Measurements from ENCODE around the gene PLSCR5. TPM values are rescaled to one million over a fixed set of nuclear protein-coding genes. Genes with fewer than 3 reads are reported as not detected.

The PLSCR5 gene
- total and polyA plus RNA-seq, 4 donors: not detected

- ATAC-seq (ENCODE audit: low FRiP score): no peak
- no peak overlapping the region for H3K27ac ChIP-seq (ENCODE audit: low read depth in 1 of 2, low read length in 2 of 2)
- intact Hi-C loops (cut with DNase I): loop anchor here (10.0 kb wide), 2 partner anchors 239 to 369 kb away; no protein-coding TSS in a partner anchor
- WGBS, 2 donors: 72 to 79% methylated on average over 1 of the region's 1 CpG
- H3K4me3 ChIP-seq (ENCODE audit: low read length in 2 of 2): no peak overlapping the region
- no peaks in the 10 kb centered on the region for H3K36me3 ChIP-seq (ENCODE audit: control insufficient read depth in 1 of 2, insufficient read depth in 2 of 2, low read length in 1 of 2)
- H3K27me3 ChIP-seq (ENCODE audit: control insufficient read depth in 1 of 2, insufficient read depth in 2 of 2, low read length in 1 of 2): no peaks in the 10 kb centered on the region
- DNase-seq: no peak
- H3K4me1 ChIP-seq (ENCODE audit: control insufficient read depth in 1 of 2, insufficient read depth in 2 of 2, low read length in 2 of 2): no peaks in the 10 kb centered on the region
- H3K9me3 ChIP-seq (ENCODE audit: control insufficient read depth, low read length): no peaks in the 10 kb centered on the region
Observed at GRCh38 chr3:146574173-146574572, 31.0 kb downstream of the PLSCR5 start.

GRCh38 chr3:146569314-146569713, 35.8 kb downstream of the PLSCR5 start:
- WGBS, 2 donors: 59 to 66% methylated on average over 3 of the region's 3 CpGs
- no peaks in the 10 kb centered on the region for H3K36me3 ChIP-seq (ENCODE audit: control insufficient read depth in 1 of 2, insufficient read depth in 2 of 2, low read length in 1 of 2)
- no peak for ATAC-seq (ENCODE audit: low FRiP score)
- intact Hi-C loops (cut with DNase I): no loop called here
- H3K4me3 ChIP-seq (ENCODE audit: low read length in 2 of 2): no peak overlapping the region
- no peaks in the 10 kb centered on the region for H3K9me3 ChIP-seq (ENCODE audit: control insufficient read depth, low read length)
- H3K27ac ChIP-seq (ENCODE audit: low read depth in 1 of 2, low read length in 2 of 2): no peak overlapping the region
- H3K4me1 ChIP-seq (ENCODE audit: control insufficient read depth in 1 of 2, insufficient read depth in 2 of 2, low read length in 2 of 2): no peaks in the 10 kb centered on the region
- DNase-seq: no peak
- H3K27me3 ChIP-seq (ENCODE audit: control insufficient read depth in 1 of 2, insufficient read depth in 2 of 2, low read length in 1 of 2): no peaks in the 10 kb centered on the region

GRCh38 chr3:146566138-146566537, 39.0 kb downstream of the PLSCR5 start:
- H3K36me3 ChIP-seq (ENCODE audit: control insufficient read depth in 1 of 2, insufficient read depth in 2 of 2, low read length in 1 of 2): no peaks in the 10 kb centered on the region
- no peaks in the 10 kb centered on the region for H3K4me1 ChIP-seq (ENCODE audit: control insufficient read depth in 1 of 2, insufficient read depth in 2 of 2, low read length in 2 of 2)
- H3K27me3 ChIP-seq (ENCODE audit: control insufficient read depth in 1 of 2, insufficient read depth in 2 of 2, low read length in 1 of 2): no peaks in the 10 kb centered on the region
- no peak overlapping the region for H3K4me3 ChIP-seq (ENCODE audit: low read length in 2 of 2)
- H3K9me3 ChIP-seq (ENCODE audit: control insufficient read depth, low read length): peaks cover 2% of the 10 kb centered on the region
- DNase-seq (no peak), ATAC-seq (ENCODE audit: low FRiP score) (no peak)
- intact Hi-C loops (cut with DNase I): no loop called here
- no peak overlapping the region for H3K27ac ChIP-seq (ENCODE audit: low read depth in 1 of 2, low read length in 2 of 2)

GRCh38 chr3:146561879-146562278, 43.3 kb downstream of the PLSCR5 start:
- DNase-seq (no peak), ATAC-seq (ENCODE audit: low FRiP score) (no peak)
- WGBS, 2 donors: 87 to 89% methylated on average over 1 of the region's 1 CpG
- H3K27ac ChIP-seq (ENCODE audit: low read depth in 1 of 2, low read length in 2 of 2): no peak overlapping the region
- H3K4me1 ChIP-seq (ENCODE audit: control insufficient read depth in 1 of 2, insufficient read depth in 2 of 2, low read length in 2 of 2): no peaks in the 10 kb centered on the region
- H3K27me3 ChIP-seq (ENCODE audit: control insufficient read depth in 1 of 2, insufficient read depth in 2 of 2, low read length in 1 of 2): no peaks in the 10 kb centered on the region
- peaks cover 2% of the 10 kb centered on the region for H3K9me3 ChIP-seq (ENCODE audit: control insufficient read depth, low read length)
- H3K36me3 ChIP-seq (ENCODE audit: control insufficient read depth in 1 of 2, insufficient read depth in 2 of 2, low read length in 1 of 2): no peaks in the 10 kb centered on the region
- intact Hi-C loops (cut with DNase I): no loop called here
- H3K4me3 ChIP-seq (ENCODE audit: low read length in 2 of 2): no peak overlapping the region

- H3K9me3 ChIP-seq (ENCODE audit: control insufficient read depth, low read length): peaks cover 2% of the 10 kb centered on the region
- ATAC-seq (ENCODE audit: low FRiP score) (no peak), DNase-seq (no peak)
- H3K36me3 ChIP-seq (ENCODE audit: control insufficient read depth in 1 of 2, insufficient read depth in 2 of 2, low read length in 1 of 2): no peaks in the 10 kb centered on the region
- H3K27ac ChIP-seq (ENCODE audit: low read depth in 1 of 2, low read length in 2 of 2): no peak overlapping the region
- WGBS, 2 donors: 95 to 97% methylated on average over 1 of the region's 1 CpG
- intact Hi-C loops (cut with DNase I): no loop called here
- H3K4me1 ChIP-seq (ENCODE audit: control insufficient read depth in 1 of 2, insufficient read depth in 2 of 2, low read length in 2 of 2): no peaks in the 10 kb centered on the region
- no peak overlapping the region for H3K4me3 ChIP-seq (ENCODE audit: low read length in 2 of 2)
- no peaks in the 10 kb centered on the region for H3K27me3 ChIP-seq (ENCODE audit: control insufficient read depth in 1 of 2, insufficient read depth in 2 of 2, low read length in 1 of 2)
Observed at GRCh38 chr3:146561463-146561862, 43.7 kb downstream of the PLSCR5 start.

- Histone ChIP-seq H3K9me3 (ENCODE audit: control insufficient read depth, low read length) (peaks cover 2% of the 10 kb centered on the region), H3K27me3 (ENCODE audit: control insufficient read depth in 1 of 2, insufficient read depth in 2 of 2, low read length in 1 of 2) (no peaks in the 10 kb centered on the region), H3K4me1 (ENCODE audit: control insufficient read depth in 1 of 2, insufficient read depth in 2 of 2, low read length in 2 of 2) (no peaks in the 10 kb centered on the region), H3K4me3 (ENCODE audit: low read length in 2 of 2) (no peak overlapping the region), H3K27ac (ENCODE audit: low read depth in 1 of 2, low read length in 2 of 2) (no peak overlapping the region), H3K36me3 (ENCODE audit: control insufficient read depth in 1 of 2, insufficient read depth in 2 of 2, low read length in 1 of 2) (no peaks in the 10 kb centered on the region)
- no peak for DNase-seq
- ATAC-seq (ENCODE audit: low FRiP score): no peak
- 83 to 84% methylated on average over 2 of the region's 2 CpGs for WGBS, 2 donors
- intact Hi-C loops (cut with DNase I): no loop called here
Observed at GRCh38 chr3:146560678-146561077, 44.5 kb downstream of the PLSCR5 start.

- Histone ChIP-seq H3K9me3 (ENCODE audit: control insufficient read depth, low read length) (peaks cover 2% of the 10 kb centered on the region), H3K4me1 (ENCODE audit: control insufficient read depth in 1 of 2, insufficient read depth in 2 of 2, low read length in 2 of 2) (no peaks in the 10 kb centered on the region), H3K36me3 (ENCODE audit: control insufficient read depth in 1 of 2, insufficient read depth in 2 of 2, low read length in 1 of 2) (no peaks in the 10 kb centered on the region), H3K27me3 (ENCODE audit: control insufficient read depth in 1 of 2, insufficient read depth in 2 of 2, low read length in 1 of 2) (no peaks in the 10 kb centered on the region), H3K27ac (ENCODE audit: low read depth in 1 of 2, low read length in 2 of 2) (no peak overlapping the region), H3K4me3 (ENCODE audit: low read length in 2 of 2) (no peak overlapping the region)
- no peak for DNase-seq
- no peak for ATAC-seq (ENCODE audit: low FRiP score)
- 97% methylated on average over 3 of the region's 3 CpGs for WGBS, 2 donors
- intact Hi-C loops (cut with DNase I): no loop called here
Observed at GRCh38 chr3:146559388-146559787, 45.8 kb downstream of the PLSCR5 start.

GRCh38 chr3:146558781-146559180, 46.4 kb downstream of the PLSCR5 start:
- H3K9me3 ChIP-seq (ENCODE audit: control insufficient read depth, low read length): peaks cover 2% of the 10 kb centered on the region
- no peaks in the 10 kb centered on the region for H3K27me3 ChIP-seq (ENCODE audit: control insufficient read depth in 1 of 2, insufficient read depth in 2 of 2, low read length in 1 of 2)
- H3K4me1 ChIP-seq (ENCODE audit: control insufficient read depth in 1 of 2, insufficient read depth in 2 of 2, low read length in 2 of 2): no peaks in the 10 kb centered on the region
- ATAC-seq (ENCODE audit: low FRiP score) (no peak), DNase-seq (no peak)
- 57 to 92% methylated on average over 2 of the region's 2 CpGs for WGBS, 2 donors
- no peak overlapping the region for H3K4me3 ChIP-seq (ENCODE audit: low read length in 2 of 2)
- no peak overlapping the region for H3K27ac ChIP-seq (ENCODE audit: low read depth in 1 of 2, low read length in 2 of 2)
- H3K36me3 ChIP-seq (ENCODE audit: control insufficient read depth in 1 of 2, insufficient read depth in 2 of 2, low read length in 1 of 2): no peaks in the 10 kb centered on the region
- intact Hi-C loops (cut with DNase I): no loop called here

GRCh38 chr3:146557745-146558144, 47.4 kb downstream of the PLSCR5 start:
- H3K27me3 ChIP-seq (ENCODE audit: control insufficient read depth in 1 of 2, insufficient read depth in 2 of 2, low read length in 1 of 2): no peaks in the 10 kb centered on the region
- intact Hi-C loops (cut with DNase I): no loop called here
- H3K4me1 ChIP-seq (ENCODE audit: control insufficient read depth in 1 of 2, insufficient read depth in 2 of 2, low read length in 2 of 2): no peaks in the 10 kb centered on the region
- no peak overlapping the region for H3K27ac ChIP-seq (ENCODE audit: low read depth in 1 of 2, low read length in 2 of 2)
- peaks cover 2% of the 10 kb centered on the region for H3K9me3 ChIP-seq (ENCODE audit: control insufficient read depth, low read length)
- H3K4me3 ChIP-seq (ENCODE audit: low read length in 2 of 2): no peak overlapping the region
- H3K36me3 ChIP-seq (ENCODE audit: control insufficient read depth in 1 of 2, insufficient read depth in 2 of 2, low read length in 1 of 2): no peaks in the 10 kb centered on the region
- DNase-seq: peak in 1 of 2 donors; percentile 47
- ATAC-seq (ENCODE audit: low FRiP score): no peak
- WGBS, 2 donors: 80 to 85% methylated on average over 4 of the region's 4 CpGs

Measured in aorta (tissue), 5 donors.